ENCODE results near the gene EIF2S3B.
"Not testable (repeated sequence)": the region's sequence is repeated elsewhere in the genome, so short reads cannot be mapped to it uniquely, and the experiment has no call there.

Gene EIF2S3B

GRCh38 chr12:10505620-10506019, at the start of gene EIF2S3B:
Gene EIF2S3B, plus strand, starts transcription at chr12:10505890. Its CDS starts 13 bp downstream, at chr12:10505903.
- DNase-seq = no peak

- no peak for DNase-seq
These were observed 48.8 kb upstream of the EIF2S3B start for GRCh38 chr12:10456856-10457255.

- no peak for DNase-seq
These were observed 47.9 kb upstream of the EIF2S3B start for GRCh38 chr12:10457760-10458159.

- no peak for DNase-seq
These were observed 39.4 kb upstream of the EIF2S3B start for GRCh38 chr12:10466311-10466710.

GRCh38 chr12:10469701-10470100, 36.0 kb upstream of the EIF2S3B start:
- DNase-seq = no peak

GRCh38 chr12:10472808-10473207, 32.9 kb upstream of the EIF2S3B start:
- not testable (repeated sequence) for DNase-seq

- not testable (repeated sequence) for DNase-seq
These were observed 23.8 kb upstream of the EIF2S3B start for GRCh38 chr12:10481901-10482300.

- not testable (repeated sequence) for DNase-seq
These were observed 18.4 kb upstream of the EIF2S3B start for GRCh38 chr12:10487328-10487727.

- no peak for DNase-seq
These were observed 13.9 kb upstream of the EIF2S3B start for GRCh38 chr12:10491766-10492165.

GRCh38 chr12:10497602-10498001, 8.1 kb upstream of the EIF2S3B start:
- no peak for DNase-seq

GRCh38 chr12:10498042-10498441, 7.6 kb upstream of the EIF2S3B start:
- DNase-seq = no peak

GRCh38 chr12:10501030-10501429, 4.7 kb upstream of the EIF2S3B start:
- no peak for DNase-seq

- no peak for DNase-seq
These were observed 2.2 kb upstream of the EIF2S3B start for GRCh38 chr12:10503460-10503859.

GRCh38 chr12:10511756-10512355, 6.2 kb downstream of the EIF2S3B start:
- no peak for DNase-seq

- no peak for DNase-seq
These were observed 7.1 kb downstream of the EIF2S3B start for GRCh38 chr12:10512798-10513197.

- DNase-seq = no peak
These were observed 15.9 kb downstream of the EIF2S3B start for GRCh38 chr12:10521555-10521954.

- no peak for DNase-seq
These were observed 22.7 kb downstream of the EIF2S3B start for GRCh38 chr12:10528174-10528953.

GRCh38 chr12:10529603-10530002, 23.9 kb downstream of the EIF2S3B start:
- no peak for DNase-seq

- no peak for DNase-seq
These were observed 32.0 kb downstream of the EIF2S3B start for GRCh38 chr12:10537721-10538120.

- DNase-seq = no peak
These were observed 35.1 kb downstream of the EIF2S3B start for GRCh38 chr12:10540776-10541205.

GRCh38 chr12:10543499-10543898, 37.8 kb downstream of the EIF2S3B start:
- DNase-seq = no peak

- no peak for DNase-seq
These were observed 45.7 kb downstream of the EIF2S3B start for GRCh38 chr12:10551375-10551774.

GRCh38 chr12:10553148-10553547, 47.5 kb downstream of the EIF2S3B start:
- DNase-seq = no peak

GRCh38 chr12:10554228-10554755, 48.6 kb downstream of the EIF2S3B start:
- no peak for DNase-seq
